ENCODE results near the gene MRTFA. TPM values are rescaled to one million over a fixed set of nuclear protein-coding genes. Genes with fewer than 3 reads are reported as not detected.

The MRTFA gene
- total and polyA plus RNA-seq, 4 donors = 7.5 to 22.0 (median 9.6) TPM

GRCh38 chr22:40441761-40442390 lies 194.6 kb downstream of the MRTFA start:
- no peak for TF ChIP-seq CTCF (IDR thresholded peaks at IDR 0.05; ENCODE audit: low read depth, low read length, missing input control)
- no peak for TF ChIP-seq JUND (IDR thresholded peaks at IDR 0.05)
- Histone ChIP-seq H3K9ac (ENCODE audit: low read depth in 1 of 2, low read length in 2 of 2) (no peak overlapping the region), H3K36me3 (ENCODE audit: control insufficient read depth in 4 of 4, insufficient read depth in 3 of 4, low read depth in 1 of 4, low read length in 3 of 4) (no peaks in the 10 kb centered on the region), H3K9me3 (ENCODE audit: control insufficient read depth in 4 of 4, low read length in 3 of 4) (no peaks in the 10 kb centered on the region), H3K4me1 (ENCODE audit: control insufficient read depth in 4 of 4, insufficient read depth in 4 of 4, low read length in 3 of 4) (peaks cover 0 to 4% (median 4%) of the 10 kb centered on the region in 4 donors), H3K27ac (ENCODE audit: low read depth in 1 of 2, low read length in 2 of 2) (no peak overlapping the region), H3K27me3 (ENCODE audit: control insufficient read depth in 4 of 4, insufficient read depth in 4 of 4, low read length in 3 of 4) (no peaks in the 10 kb centered on the region), H3K4me3 (ENCODE audit: low read depth in 1 of 3, low read length in 3 of 3) (no peak overlapping the region)
- no peak for DNase-seq (ENCODE audit: low spot score)
- 96% methylated on average over 5 of the region's 5 CpGs for WGBS

DNA sequence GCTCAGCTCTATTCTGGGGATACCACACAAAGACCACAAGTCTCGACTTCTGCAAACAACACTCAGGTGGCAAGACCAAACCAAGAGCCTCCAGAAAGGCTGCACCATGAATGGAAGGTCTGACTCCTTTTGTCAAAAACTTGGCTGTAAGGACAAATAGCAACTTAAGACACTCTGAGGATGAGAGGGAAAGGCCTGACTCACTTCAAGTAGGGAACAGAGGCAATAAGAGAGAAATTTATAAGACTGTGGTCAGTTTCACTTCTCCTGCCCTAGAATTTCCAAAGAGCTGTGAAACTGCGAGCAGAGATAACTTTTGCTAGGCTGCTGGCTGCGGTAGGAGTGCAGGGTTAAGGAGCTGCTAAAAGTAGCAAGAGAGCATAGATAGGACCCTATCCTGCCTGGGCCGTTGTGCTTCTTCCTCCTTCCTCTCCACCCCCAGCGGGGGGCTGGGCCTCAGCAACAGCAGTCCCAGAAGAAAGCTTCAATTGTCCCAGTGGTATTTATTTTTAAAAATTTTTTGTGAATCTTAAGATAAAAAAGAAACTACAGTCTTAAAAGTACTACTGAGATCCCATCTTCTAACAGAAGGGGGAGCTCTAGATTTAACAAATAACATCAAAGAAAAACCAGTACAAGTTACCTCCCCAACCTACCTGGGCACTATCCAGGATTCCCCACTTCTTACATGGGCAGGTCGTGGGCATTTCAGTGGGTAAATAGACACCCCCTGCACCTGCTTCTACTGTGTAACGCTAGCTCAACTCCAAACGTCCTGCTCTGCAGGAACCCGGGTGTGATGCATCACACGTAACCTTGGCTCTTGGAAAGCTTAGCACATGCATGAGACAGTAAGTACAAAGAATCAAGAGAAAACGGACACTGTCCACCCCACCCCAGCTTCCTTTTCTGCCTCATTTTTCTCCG lies 199.8 kb downstream of the MRTFA start:
- H3K9me3 ChIP-seq (ENCODE audit: control insufficient read depth in 4 of 4, low read length in 3 of 4) = no peaks in the 10 kb centered on the region
- TF ChIP-seq CTCF (IDR thresholded peaks at IDR 0.05; ENCODE audit: low read depth, low read length, missing input control) (peak; percentile 45), RAD21 (IDR thresholded peaks at IDR 0.05) (peak; percentile 75 to 76)
- TF ChIP-seq, protein P1, sequence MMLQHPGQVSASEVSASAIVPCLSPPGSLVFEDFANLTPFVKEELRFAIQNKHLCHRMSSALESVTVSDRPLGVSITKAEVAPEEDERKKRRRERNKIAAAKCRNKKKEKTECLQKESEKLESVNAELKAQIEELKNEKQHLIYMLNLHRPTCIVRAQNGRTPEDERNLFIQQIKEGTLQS (IDR thresholded peaks at IDR 0.05) = no peak
- peaks cover 0 to 5% (median 3%) of the 10 kb centered on the region in 4 donors for H3K36me3 ChIP-seq (ENCODE audit: control insufficient read depth in 4 of 4, insufficient read depth in 3 of 4, low read depth in 1 of 4, low read length in 3 of 4)
- H3K27ac ChIP-seq (ENCODE audit: low read depth in 1 of 2, low read length in 2 of 2) = peak overlapping the region in 1 of 2 donors; percentile 4
- DNase-seq (ENCODE audit: low spot score) = peak; percentile 44
- 34% methylated on average over 12 of the region's 12 CpGs for WGBS
- no peak overlapping the region for H3K9ac ChIP-seq (ENCODE audit: low read depth in 1 of 2, low read length in 2 of 2)
- H3K27me3 ChIP-seq (ENCODE audit: control insufficient read depth in 4 of 4, insufficient read depth in 4 of 4, low read length in 3 of 4) = no peaks in the 10 kb centered on the region
- no peak overlapping the region for H3K4me3 ChIP-seq (ENCODE audit: low read depth in 1 of 3, low read length in 3 of 3)
- peaks cover 0 to 9% (median 4%) of the 10 kb centered on the region in 4 donors for H3K4me1 ChIP-seq (ENCODE audit: control insufficient read depth in 4 of 4, insufficient read depth in 4 of 4, low read length in 3 of 4)

DNA sequence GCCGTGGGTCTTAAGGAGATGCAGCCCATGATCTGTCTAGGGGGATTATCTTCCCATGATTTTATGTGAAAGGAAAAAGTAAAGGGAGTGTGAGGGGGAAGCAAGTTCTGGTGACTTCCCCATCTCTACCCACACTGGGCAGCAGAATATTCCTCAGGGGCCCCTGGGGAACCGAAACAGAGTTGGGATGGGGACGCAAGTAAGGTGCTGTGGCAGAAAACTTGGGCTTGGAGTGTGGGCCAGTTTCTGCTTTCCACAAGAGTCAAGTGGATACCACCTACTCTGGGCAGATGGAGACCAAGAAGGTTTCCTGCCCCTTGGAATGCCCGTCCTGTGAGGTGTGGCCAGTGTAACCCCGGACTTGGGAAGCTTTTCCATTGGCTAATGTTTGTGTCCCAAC lies 201.8 kb downstream of the MRTFA start:
- H3K27me3 ChIP-seq (ENCODE audit: control insufficient read depth in 4 of 4, insufficient read depth in 4 of 4, low read length in 3 of 4) = no peaks in the 10 kb centered on the region
- peaks cover 0 to 9% (median 4%) of the 10 kb centered on the region in 4 donors for H3K4me1 ChIP-seq (ENCODE audit: control insufficient read depth in 4 of 4, insufficient read depth in 4 of 4, low read length in 3 of 4)
- DNase-seq (ENCODE audit: low spot score) = no peak
- H3K4me3 ChIP-seq (ENCODE audit: low read depth in 1 of 3, low read length in 3 of 3) = no peak overlapping the region
- 94% methylated on average over 5 of the region's 5 CpGs for WGBS
- H3K9ac ChIP-seq (ENCODE audit: low read depth in 1 of 2, low read length in 2 of 2) = no peak overlapping the region
- TF ChIP-seq FOXA1 (IDR thresholded peaks at IDR 0.05) = no peak
- no peak for TF ChIP-seq JUND (IDR thresholded peaks at IDR 0.05)
- TF ChIP-seq HNF4A (conservative IDR thresholded peaks at IDR 0.05) = no peak
- no peak for TF ChIP-seq SP1 (IDR thresholded peaks at IDR 0.05)
- H3K36me3 ChIP-seq (ENCODE audit: control insufficient read depth in 4 of 4, insufficient read depth in 3 of 4, low read depth in 1 of 4, low read length in 3 of 4) = peaks cover 2 to 8% (median 5%) of the 10 kb centered on the region in 4 donors
- H3K27ac ChIP-seq (ENCODE audit: low read depth in 1 of 2, low read length in 2 of 2) = no peak overlapping the region
- H3K9me3 ChIP-seq (ENCODE audit: control insufficient read depth in 4 of 4, low read length in 3 of 4) = no peaks in the 10 kb centered on the region
